Stimulated activated CD8-positive, alpha-beta memory T cell treated with anti-CD3 and anti-CD28 coated beads, Interleukin-15, amount 100 ng/mL, for 48 hours (primary cell): ENCODE measurements around the gene ANTXR2.
A peak's percentile ranks its signal among the peaks of the same experiment; 100 is the strongest.
"Not testable (repeated sequence)": the region's sequence is repeated elsewhere in the genome, so short reads cannot be mapped to it uniquely, and the experiment has no call there.

Experiments
- DNase-seq, 2 donors: peaks; one replicate each; pipeline ENCODE4 v3.0.0-alpha.2; 2020; ENCODE audit warnings: low read depth in 2 of 2

The ANTXR2 gene

DNA sequence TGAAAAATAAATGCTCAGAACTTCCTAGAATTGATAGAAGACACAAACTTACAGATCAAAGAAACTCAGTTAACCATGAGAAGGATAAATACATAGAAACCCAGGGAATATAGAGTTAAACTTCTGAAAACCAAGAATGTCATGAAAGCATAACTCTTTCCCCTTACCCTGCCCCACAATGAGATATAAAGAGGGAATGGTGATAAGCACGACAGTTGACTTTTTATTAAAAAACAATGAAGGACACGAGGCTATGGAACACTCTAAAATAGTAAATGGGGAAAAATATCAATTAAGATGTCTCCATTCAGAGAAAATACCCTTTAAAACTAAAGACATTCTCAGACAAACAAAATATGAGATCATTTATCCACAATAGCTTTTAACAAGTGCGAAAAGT is 154.7 kb downstream of the ANTXR2 start:
- no peak for DNase-seq

DNA sequence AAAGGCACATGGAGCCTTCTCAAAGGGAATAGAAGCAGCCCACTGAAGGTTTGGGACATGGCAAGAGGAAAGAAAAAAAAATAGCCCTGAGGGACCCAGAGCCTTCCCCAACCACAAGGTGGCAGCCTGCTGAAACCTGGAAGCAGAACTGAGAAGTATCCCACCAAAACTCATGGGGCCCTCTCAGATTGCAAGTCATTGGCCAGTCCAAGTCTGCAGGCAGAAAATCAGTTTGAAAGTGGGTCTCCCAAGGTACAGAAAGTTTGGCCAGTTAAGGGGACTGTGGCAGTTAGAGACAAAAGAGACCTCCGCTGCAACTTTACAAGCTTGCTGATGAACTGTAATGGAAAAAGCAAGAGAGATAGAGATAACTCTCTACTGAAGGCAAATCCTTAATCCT is 155.8 kb downstream of the ANTXR2 start:
- peak; percentile 11 to 32 for DNase-seq

- no peak for DNase-seq
These were observed 157.8 kb downstream of the ANTXR2 start for GRCh38 chr4:79915246-79915645.

DNA sequence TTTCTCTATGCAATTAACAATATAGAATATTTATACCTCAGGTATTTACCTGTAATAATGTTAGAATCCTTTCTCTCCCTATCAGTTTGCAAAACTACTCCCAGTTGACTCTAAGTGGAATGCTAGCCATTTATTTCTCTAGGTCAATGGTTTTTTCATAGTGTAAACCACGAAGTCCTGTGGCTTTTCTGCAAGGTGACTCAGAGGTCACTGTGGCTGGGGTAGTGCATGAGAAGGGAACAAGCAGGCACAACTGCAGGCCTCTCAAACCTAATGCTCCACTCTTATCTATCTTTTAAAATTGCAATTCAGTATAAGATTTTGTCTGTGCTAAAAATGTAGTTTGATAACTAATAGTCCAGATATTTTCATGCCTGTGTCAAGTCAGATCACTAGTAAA is 159.4 kb downstream of the ANTXR2 start:
- no peak for DNase-seq

DNA sequence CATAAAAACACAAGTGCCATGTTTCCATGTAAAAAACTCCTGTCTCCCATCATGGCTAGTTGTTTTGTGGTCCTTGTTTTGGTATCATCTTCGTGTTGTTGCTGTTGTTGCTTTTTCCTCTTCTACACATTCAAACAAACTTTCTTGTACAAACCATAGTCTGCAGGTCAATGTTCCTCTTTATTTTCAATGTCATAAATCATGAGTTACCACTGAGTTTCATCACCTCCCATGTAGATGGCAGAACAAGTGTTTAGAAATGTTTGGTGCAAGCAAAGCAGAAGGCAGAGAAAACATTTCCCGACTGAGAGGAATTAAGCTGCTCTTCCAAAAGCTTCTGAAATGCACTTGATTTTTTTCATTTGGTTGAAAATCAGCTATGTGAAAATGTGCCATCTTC is 166.0 kb downstream of the ANTXR2 start:
- no peak for DNase-seq

- no peak for DNase-seq
These were observed 166.7 kb downstream of the ANTXR2 start for GRCh38 chr4:79906303-79906702.

- DNase-seq = no peak
These were observed 167.8 kb downstream of the ANTXR2 start for GRCh38 chr4:79905212-79905611.

- no peak for DNase-seq
These were observed 168.7 kb downstream of the ANTXR2 start for GRCh38 chr4:79904331-79904730.

- no peak for DNase-seq
These were observed 172.8 kb downstream of the ANTXR2 start for GRCh38 chr4:79900182-79900581.

DNA sequence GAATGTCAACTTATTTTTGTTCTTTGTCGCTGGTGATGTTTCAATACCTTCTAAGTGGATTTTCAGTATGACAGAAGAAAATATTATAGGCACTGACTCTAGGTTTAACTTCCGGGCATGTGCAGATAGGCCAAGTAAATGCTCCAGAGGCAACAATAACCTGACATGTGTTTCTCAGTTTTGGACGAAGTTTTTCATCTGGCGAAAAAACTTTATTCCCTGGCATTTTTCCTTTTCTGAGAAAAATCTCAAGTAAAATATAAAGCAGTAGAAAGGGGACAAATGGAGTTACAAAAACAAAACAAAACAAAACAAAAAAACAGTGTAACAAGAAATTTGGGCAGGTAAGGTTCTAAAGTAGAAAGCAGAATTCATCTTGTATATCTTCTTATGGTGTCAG is 173.5 kb downstream of the ANTXR2 start:
- no peak for DNase-seq

- no peak for DNase-seq
These were observed 175.0 kb downstream of the ANTXR2 start for GRCh38 chr4:79898055-79898454.

- no peak for DNase-seq
These were observed 175.9 kb downstream of the ANTXR2 start for GRCh38 chr4:79897174-79897573.

- DNase-seq = no peak
These were observed 179.6 kb downstream of the ANTXR2 start for GRCh38 chr4:79893456-79893855.

- DNase-seq = not testable (repeated sequence)
These were observed 184.0 kb downstream of the ANTXR2 start for GRCh38 chr4:79889026-79889425.

- no peak for DNase-seq
These were observed 186.5 kb downstream of the ANTXR2 start for GRCh38 chr4:79886557-79886956.

- DNase-seq = no peak
These were observed 187.0 kb downstream of the ANTXR2 start for GRCh38 chr4:79886021-79886420.

GRCh38 chr4:79883290-79883689 is 189.7 kb downstream of the ANTXR2 start:
- DNase-seq = no peak

DNA sequence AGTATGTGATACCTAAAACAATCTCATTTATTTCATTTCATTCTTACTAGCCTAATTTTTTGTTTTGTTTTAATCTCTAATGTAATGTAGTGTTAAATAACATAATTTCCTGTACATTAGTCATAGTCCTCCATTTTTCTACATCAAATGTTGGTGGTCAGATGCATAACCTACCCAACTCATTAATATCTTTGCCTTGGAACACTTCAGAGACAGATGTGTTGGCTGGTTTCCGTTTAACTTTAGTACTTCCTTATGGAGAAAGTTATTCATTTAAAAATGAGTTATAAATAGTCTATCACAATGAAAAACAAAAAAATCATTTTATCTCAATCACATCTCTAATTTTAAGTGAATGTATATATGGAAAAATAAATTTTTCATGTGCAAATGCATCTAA is 190.2 kb downstream of the ANTXR2 start:
- no peak for DNase-seq

DNA sequence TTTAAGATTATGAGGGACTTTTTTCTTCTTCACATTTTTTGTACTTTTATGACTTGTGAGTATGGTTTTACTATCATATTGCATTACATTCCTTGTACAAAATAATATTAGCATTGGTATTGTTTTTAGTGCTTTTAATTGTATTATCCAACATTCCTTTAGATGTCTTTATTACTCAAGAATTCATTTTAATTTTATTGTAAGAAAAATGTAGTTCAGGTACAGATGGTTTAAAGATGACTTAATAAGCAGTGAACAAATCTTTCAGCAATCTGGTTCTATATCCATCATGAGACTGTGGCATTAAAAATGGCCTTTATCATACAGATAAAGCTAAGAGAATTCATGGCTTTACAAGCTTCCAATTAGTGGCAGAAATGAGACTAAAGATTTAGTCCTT is 191.6 kb downstream of the ANTXR2 start:
- DNase-seq = no peak

DNA sequence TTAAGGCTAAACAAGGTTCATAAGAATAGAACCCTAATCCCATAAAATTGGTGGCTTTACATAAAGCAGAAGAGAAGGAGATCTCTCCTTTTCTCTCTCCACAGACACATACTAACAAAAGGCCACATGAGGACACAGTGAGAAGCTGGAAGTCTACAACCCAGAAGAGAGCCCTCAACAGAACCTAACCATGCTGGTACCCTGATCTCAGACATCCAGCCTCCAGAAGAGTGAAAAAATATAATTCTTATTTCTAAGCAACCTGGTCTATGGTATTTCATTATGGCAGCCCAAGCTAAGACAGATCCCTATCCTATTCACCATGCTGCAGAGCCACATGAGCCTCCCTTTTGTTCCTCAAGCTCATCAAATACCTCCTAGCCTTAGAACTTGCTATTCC is 195.5 kb downstream of the ANTXR2 start:
- no peak for DNase-seq

DNA sequence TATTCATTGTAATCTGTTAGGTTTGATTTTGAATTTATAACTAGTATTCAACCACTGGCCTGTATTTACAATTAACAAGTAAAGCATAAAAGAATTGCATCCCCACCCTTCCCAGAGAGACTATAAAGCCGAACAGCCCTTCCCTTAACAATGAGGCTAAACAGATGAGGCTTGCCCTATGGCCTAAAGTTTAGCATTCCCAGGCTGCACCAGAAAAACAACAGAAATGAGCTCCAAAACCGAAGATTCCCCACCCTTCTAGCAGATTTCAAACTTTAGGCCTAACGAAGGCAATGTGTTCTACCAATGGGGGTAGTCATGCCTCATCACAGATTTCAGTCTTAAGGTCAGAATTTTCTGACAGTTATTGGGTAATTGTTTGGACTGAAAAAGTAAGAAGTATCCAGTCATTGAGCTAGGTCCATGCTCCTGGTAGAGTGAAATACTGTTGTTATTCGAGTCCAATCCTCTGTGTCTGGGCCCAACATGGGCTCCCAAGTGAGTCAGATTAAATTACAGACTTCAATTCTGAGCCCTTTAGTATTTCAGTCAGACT is 197.6 kb downstream of the ANTXR2 start:
- no peak for DNase-seq

DNA sequence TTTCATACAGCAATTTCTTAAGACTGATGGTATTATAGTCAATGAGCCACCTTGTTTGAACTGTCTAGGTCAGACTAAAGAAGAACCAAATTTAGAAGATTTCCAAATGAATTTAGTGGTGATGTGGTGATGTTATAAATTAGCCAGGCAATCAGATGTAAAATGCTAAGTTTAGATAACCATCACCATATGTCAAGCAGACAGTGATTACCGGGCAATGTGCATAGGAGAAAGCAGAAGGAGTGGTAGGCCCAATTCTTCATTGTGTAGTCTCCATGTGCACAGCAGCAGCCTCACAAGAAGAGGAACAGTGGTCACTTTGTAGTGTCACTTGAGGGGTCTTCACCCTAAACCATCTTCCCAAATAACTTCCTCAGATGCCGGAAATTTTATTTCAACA is 198.8 kb downstream of the ANTXR2 start:
- no peak for DNase-seq

DNA sequence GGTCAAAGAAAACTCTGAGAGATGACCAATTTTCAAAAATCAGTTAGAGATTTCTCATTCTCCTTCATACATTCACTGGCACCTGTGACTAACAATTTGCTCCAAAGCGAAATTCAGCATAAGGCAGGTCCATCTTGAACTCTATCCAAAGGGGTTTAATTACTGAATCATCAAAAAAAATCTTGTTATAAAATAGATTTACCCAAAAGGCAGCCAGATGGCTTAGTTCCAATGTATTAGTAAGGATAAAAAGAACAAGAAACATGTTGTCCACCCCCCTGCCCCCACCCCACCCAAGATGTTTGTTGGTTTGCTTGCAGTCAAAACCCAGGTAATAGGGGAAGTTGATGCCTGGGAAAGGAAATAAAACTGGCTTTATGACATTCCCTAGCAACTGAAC is 200.3 kb downstream of the ANTXR2 start:
- DNase-seq = no peak

DNA sequence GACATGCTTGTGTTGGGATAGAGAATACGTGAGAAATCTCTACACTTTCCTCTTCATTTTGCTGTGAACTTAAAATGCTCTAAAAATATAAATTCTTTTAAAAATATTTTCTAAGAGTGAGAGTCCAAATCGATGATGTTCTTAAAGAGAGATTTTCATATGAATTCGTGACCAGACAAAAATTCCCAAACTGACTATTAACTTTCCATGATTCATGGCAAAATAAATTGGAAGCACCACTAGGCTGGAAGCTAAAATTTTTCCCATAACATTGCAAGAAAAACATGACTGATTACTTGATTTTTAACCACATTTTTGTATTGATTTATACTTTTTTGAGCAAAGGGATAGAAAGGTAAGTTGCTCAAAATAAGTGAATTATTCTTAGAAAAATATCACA is 201.1 kb downstream of the ANTXR2 start:
- no peak for DNase-seq
